Panc1 (cell line): ENCODE measurements around the gene NLGN2.

ENCODE experiments used
- CTCF ChIP-seq: fragments of 450-650 bp; IDR thresholded peaks from 2 replicates; pipeline ENCODE4 v1.5.1; 2017; ENCODE audit warnings: mild to moderate bottlenecking
- POLR2AphosphoS5 ChIP-seq: IDR thresholded peaks from 2 replicates; pipeline ENCODE4 v1.6.1; 2012; ENCODE audit warnings: mild to moderate bottlenecking, low read depth, low read length, moderate library complexity
- SIN3A ChIP-seq: IDR thresholded peaks from 2 replicates; pipeline ENCODE4 v1.6.1; 2012; ENCODE audit warnings: low read depth, mild to moderate bottlenecking, low read length, moderate library complexity, borderline replicate concordance; ENCODE audit not compliant: insufficient read depth

DNA sequence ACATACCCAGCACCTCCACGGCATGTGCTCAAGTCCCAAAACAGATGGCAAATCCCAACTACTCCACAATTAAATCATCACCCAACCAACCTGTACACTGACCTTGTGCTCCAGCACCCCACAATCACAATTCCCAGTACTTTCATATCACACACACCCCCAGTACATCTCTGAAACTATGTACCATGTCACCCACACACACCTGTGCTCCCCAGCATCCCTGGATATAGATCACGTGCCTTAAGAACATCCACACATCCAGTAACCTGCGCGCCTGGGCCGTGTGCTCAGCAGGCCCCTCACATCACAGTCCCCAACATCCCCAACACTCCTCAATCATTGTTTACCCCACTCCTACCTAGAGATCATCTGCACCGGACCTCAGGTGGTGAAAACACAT, 2.1 kb downstream of the NLGN2 start:
- TF ChIP-seq CTCF (no peak), POLR2AphosphoS5 (no peak), SIN3A (no peak)
